Body of pancreas (tissue), 4 donors: Measurements from ENCODE around the gene PRKG1.

Experiments
- CTCF ChIP-seq, 7 experiments: fragments of 450-650 bp in 4 of 7; fragments of 200-600 bp in 3 of 7; sonication (generic) in 3 of 7; IDR thresholded peaks; one replicate each; pipeline ENCODE4 v1.5.1; 2016 to 2019; ENCODE audit warnings: antibody characterized with exemption in 7 of 7
- POLR2A ChIP-seq, 3 donors: fragments of 450-650 bp; IDR thresholded peaks; one replicate each; pipeline ENCODE4 v1.6.1; 2016; ENCODE audit warnings: antibody characterized with exemption in 3 of 3, mild to moderate bottlenecking in 2 of 3

GRCh38 chr10:51876503-51876902 is 802.2 kb downstream of the PRKG1 start:
- no peak for TF ChIP-seq CTCF (IDR thresholded peaks at IDR 0.05)
- no peak for TF ChIP-seq POLR2A (IDR thresholded peaks at IDR 0.05)
